Pancreas (tissue), 10 donors: Measurements from ENCODE around the gene LYSMD3. TPM values are rescaled to one million over a fixed set of nuclear protein-coding genes. Genes with fewer than 3 reads are reported as not detected.

Experiments used
- ATAC-seq, 4 donors: fragments of 200-7000 bp; cut with Tn5 transposase; one replicate each; pipeline versions ENCODE4 v1.8.0 to v1.9.1; 2020; ENCODE audit warnings: mild to moderate bottlenecking in 4 of 4, moderate library complexity in 4 of 4
- DNase-seq, 6 donors: peaks; one replicate each; pipeline ENCODE4 v3.0.0-alpha.2; 2020
- FAIRE-seq: peaks from 2 replicates; lab custom pipeline; 2012; peaks lifted over from hg19 to GRCh38; lab: Jason Lieb, UNC
- H3K27ac ChIP-seq, 4 donors: fragments of 200-600 bp; sonication (generic); 1 replicate in 3 of 4; 2 replicates in 1 of 4; pipeline versions ENCODE4 v1.5.0 to v1.8.0; 2020
- H3K27me3 ChIP-seq, 4 donors: fragments of 200-600 bp; one replicate each; pipeline ENCODE4 v1.8.0; 2021
- H3K36me3 ChIP-seq, 3 donors: fragments of 200-600 bp; sonication (generic) in 1 of 3; one replicate each; pipeline versions ENCODE4 v1.5.0 to v1.8.0; 2020 to 2021
- H3K4me1 ChIP-seq, 3 donors: fragments of 200-600 bp; one replicate each; pipeline ENCODE4 v1.8.0; 2021
- H3K4me3 ChIP-seq, 4 donors: fragments of 200-600 bp; sonication (generic) in 2 of 4; one replicate each; pipeline versions ENCODE4 v1.5.0 to v1.8.0; 2020 to 2021
- H3K9me3 ChIP-seq, 4 donors: fragments of 200-600 bp; one replicate each; pipeline ENCODE4 v1.8.0; 2021
- WGBS, 2 donors: extraction: QIAGEN DNeasy Blood & Tissue Kit; methylation state at CpG; one replicate each; pipeline ENCODE4 v1.1.7; 2013; 5-methylcytosine and 5-hydroxymethylcytosine counted together
- intact Hi-C, 3 donors: fragments of 100-400 bp; cut with DNase I; formaldehyde crosslinking; loops; one replicate each; pipeline versions ENCODE4 v1.11.1 to v1.14.2; 2022
- polyA plus RNA-seq, 2 donors: library from polyadenylated mRNA; stranded (reverse); fragments of 200-250 nt; gene quantifications; one replicate each; pipeline ENCODE4 v1.2.3, GENCODE V29; 2013
- total RNA-seq, 6 donors: library from RNA; stranded (reverse); fragmentation: NEBNext Ultra II Directional in 4 of 6; extraction: Animal tissue kit (Norgen Biotek cat#: 25700) in 4 of 6; gene quantifications; one replicate each; pipeline versions ENCODE4 v1.2.1 to v1.2.4, GENCODE V29; 2021 to 2023
- TF ChIP-seq, protein P1 (sequence below), 4 donors: fragments of 200-600 bp; sonication (generic) in 3 of 4; IDR thresholded peaks; one replicate each; pipeline versions ENCODE4 v1.5.0 to v1.8.0; 2021; ENCODE audit warnings: antibody characterized with exemption in 4 of 4
- donor health status: healthy with polysubstance abuse.
- donor health status: DM: no; HTN: no; CAD: no; lungs with moderate emphysema.
- donor health status: DM: no; HTN: no; CAD: no.
- donor health status: control.
- donor health status: control.
- donor health status: Bipolar disorder and iron deficiency.
- donor health status: DM: yes; HTN: yes; CAD: no.
- donor health status: DM: no; HTN: no; CAD: no.
- donor health status: DM: no; HTN: no; CAD: no.
- donor health status: DM: yes; HTN: yes; CAD: no.

Gene LYSMD3
- total and polyA plus RNA-seq, 8 donors, result 2.5 to 11.7 (median 7.2) TPM

DNA sequence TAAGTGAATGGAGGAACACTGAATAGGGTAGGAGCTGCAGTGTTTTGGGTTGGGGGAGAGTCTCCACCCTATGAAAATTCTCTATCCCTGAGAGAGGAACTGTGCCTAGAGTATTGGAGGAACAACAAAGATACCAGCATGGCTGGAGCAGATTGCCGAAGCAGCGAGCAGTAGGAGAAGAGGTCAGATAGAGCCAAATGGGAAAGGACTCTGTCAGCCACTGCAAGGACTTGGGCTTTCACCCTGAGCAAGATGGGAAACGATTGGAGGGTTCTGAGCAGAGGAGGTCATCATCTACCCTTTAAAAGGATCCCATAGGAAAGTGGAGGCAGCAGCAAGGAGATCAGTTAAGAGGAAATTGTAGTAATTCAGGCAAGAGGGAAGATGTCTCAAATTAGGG, 4.4 kb upstream of the LYSMD3 start:
- Histone ChIP-seq H3K9me3 (no peaks in the 10 kb centered on the region), H3K27me3 (no peaks in the 10 kb centered on the region), H3K27ac (no peak overlapping the region), H3K4me1 (peaks cover 4 to 6% (median 4%) of the 10 kb centered on the region in 3 donors), H3K36me3 (no peaks in the 10 kb centered on the region), H3K4me3 (no peak overlapping the region)
- TF ChIP-seq, protein P1, sequence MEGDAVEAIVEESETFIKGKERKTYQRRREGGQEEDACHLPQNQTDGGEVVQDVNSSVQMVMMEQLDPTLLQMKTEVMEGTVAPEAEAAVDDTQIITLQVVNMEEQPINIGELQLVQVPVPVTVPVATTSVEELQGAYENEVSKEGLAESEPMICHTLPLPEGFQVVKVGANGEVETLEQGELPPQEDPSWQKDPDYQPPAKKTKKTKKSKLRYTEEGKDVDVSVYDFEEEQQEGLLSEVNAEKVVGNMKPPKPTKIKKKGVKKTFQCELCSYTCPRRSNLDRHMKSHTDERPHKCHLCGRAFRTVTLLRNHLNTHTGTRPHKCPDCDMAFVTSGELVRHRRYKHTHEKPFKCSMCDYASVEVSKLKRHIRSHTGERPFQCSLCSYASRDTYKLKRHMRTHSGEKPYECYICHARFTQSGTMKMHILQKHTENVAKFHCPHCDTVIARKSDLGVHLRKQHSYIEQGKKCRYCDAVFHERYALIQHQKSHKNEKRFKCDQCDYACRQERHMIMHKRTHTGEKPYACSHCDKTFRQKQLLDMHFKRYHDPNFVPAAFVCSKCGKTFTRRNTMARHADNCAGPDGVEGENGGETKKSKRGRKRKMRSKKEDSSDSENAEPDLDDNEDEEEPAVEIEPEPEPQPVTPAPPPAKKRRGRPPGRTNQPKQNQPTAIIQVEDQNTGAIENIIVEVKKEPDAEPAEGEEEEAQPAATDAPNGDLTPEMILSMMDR (IDR thresholded peaks at IDR 0.05), result no peak
- FAIRE-seq, result no peak
- WGBS, 2 donors, result 59 to 64% methylated on average over 3 of the region's 3 CpGs
- DNase-seq, result no peak
- intact Hi-C loops, result loop anchor here in 1 of 3 donors (10.0 kb wide), 1 partner anchor 99 kb away; no protein-coding TSS in a partner anchor
- no peak for ATAC-seq

DNA sequence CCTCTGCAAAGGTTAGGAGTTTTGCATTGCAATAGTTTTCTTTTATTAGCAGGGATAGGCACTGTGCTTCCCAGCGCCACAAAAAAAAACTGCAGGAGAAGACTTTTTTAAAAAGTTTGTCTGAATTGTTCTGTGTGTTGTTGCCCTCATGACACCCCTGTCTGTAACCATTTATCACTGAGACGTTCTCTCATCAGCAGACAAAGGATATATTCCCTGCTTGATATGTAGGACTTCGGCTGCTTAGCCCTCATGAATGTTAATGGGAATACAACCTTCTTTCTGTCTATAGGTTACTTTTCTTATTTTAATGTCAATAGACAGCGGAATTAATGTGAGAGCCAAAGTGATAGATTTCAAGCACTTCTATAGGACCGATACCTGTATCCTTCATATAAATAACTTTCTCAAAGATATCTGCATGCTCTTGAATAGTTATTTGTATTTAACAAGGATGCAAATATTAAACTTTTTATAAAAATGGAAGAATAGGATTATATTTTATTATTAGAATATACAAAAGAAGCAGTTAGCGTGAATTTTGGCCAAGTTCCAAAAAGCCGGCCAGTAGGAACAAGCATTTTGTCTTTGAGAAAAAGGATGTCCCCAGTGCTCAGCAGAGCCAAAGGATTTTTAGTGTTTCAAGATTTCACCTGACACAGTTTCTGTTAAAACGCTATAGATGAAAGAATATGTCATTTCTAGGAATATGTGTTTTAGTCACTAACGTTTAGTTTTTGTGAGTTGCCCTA, 1.5 kb upstream of the LYSMD3 start:
- 33 to 38% methylated on average over 9 of the region's 9 CpGs for WGBS, 2 donors
- no peaks in the 10 kb centered on the region for H3K36me3 ChIP-seq
- peaks cover 8 to 27% (median 17%) of the 10 kb centered on the region in 3 donors for H3K4me1 ChIP-seq
- no peak for ATAC-seq
- TF ChIP-seq, protein P1 (IDR thresholded peaks at IDR 0.05), result no peak
- H3K4me3 ChIP-seq, result peak overlapping the region in 1 of 4 donors; percentile 75
- intact Hi-C loops, result loop anchor here in 1 of 3 donors (10.0 kb wide), 1 partner anchor 96 kb away; no protein-coding TSS in a partner anchor
- no peaks in the 10 kb centered on the region for H3K9me3 ChIP-seq
- H3K27ac ChIP-seq, result peak overlapping the region in 1 of 4 donors; percentile 72
- no peak for FAIRE-seq
- no peak for DNase-seq
- H3K27me3 ChIP-seq, result no peaks in the 10 kb centered on the region

DNA sequence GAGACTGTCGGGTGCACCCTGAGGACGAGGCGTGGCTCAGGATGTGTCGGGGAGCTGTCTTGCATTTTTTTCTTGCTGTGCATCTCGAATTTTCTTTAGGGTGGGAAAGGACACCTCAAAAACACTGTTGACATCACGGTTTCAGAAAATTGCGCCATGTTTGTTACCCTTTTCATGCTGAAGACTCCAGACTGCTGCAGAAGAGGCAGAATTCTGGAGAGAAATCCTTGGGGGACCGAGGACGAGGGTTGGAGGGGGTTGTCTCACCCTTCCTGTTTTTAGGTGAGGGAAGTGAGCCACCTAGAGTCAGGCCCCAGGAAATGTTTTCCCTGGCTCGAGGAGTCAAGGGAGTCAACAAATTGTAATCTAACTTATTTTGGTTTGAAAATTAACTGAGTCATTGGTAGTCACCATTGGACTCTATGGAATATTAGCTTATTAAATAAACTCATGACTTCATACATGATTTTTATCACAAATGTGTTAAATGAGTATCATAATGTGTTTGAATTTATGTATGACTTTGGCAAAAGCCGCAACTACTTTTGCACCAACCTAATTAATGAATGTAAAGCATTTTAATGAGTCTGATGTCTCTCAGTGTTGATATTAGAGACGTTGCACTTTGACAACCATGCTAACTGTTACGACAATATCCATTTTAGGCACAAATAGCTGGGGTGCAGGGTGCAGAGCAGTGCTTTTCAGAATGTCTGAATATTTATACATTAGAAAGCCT, 724 bp upstream of the LYSMD3 start:
- Histone ChIP-seq H3K36me3 (no peaks in the 10 kb centered on the region), H3K27me3 (no peaks in the 10 kb centered on the region), H3K27ac (peak overlapping the region; percentile 70 to 94 (median 78)), H3K4me1 (peaks cover 9 to 29% (median 17%) of the 10 kb centered on the region in 3 donors), H3K9me3 (no peaks in the 10 kb centered on the region), H3K4me3 (peak overlapping the region; percentile 74 to 86 (median 79))
- FAIRE-seq (no peak), DNase-seq (peak in 4 of 6 donors; percentile 62 to 79 (median 74)), ATAC-seq (peak; percentile 73 to 86 (median 80))
- WGBS, 2 donors, result 1 to 2% methylated on average over 13 of the region's 13 CpGs
- TF ChIP-seq, protein P1 (IDR thresholded peaks at IDR 0.05), result peak in 3 of 4 donors; percentile 43 to 58 (median 46)
- intact Hi-C loops, result loop anchor here in 2 of 3 donors (10.0 kb wide), 2 partner anchors 55 to 95 kb away; partner anchors contain the start of genes MBLAC2 (in 1 of the 2) and POLR3G (in 1 of the 2)

DNA sequence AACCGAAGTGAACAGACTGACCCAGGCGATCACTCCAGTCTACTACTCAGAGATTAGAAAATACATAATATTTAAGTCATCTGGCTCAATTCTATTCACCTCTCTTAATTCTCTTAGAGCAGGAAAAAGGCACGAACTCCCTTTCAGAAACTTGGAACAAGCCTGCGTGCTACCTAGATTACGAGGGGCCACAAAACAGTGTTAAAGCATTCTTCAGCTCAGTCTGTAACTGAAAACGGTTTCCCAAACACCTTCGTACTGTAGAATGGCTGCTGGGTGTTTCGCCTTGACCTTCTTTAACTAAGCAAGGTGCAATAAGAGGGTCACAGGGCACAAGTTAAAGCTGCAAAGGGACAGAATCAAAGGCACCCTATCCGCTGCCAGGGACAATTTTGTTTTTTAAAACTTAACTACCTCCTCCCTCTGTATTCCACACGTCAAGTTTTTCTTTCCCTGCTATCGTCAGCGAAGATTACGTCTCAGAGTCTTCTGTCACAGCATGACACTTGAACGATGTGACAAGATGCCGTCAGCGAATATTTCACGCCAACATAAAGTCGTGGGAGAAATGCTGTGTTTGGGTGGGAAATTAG, 687 bp downstream of the LYSMD3 start:
- H3K9me3 ChIP-seq, result no peaks in the 10 kb centered on the region
- TF ChIP-seq, protein P1 (IDR thresholded peaks at IDR 0.05), result no peak
- peak overlapping the region; percentile 75 to 89 (median 84) for H3K4me3 ChIP-seq
- intact Hi-C loops, result loop anchor here in 1 of 3 donors (10.0 kb wide), 1 partner anchor 54 kb away; the partner anchor contains the start of genes MBLAC2 and POLR3G
- H3K36me3 ChIP-seq, result peaks cover 0 to 8% (median 7%) of the 10 kb centered on the region in 3 donors
- peaks cover 9 to 29% (median 17%) of the 10 kb centered on the region in 3 donors for H3K4me1 ChIP-seq
- ATAC-seq (peak in 2 of 4 donors; percentile 7 to 14), FAIRE-seq (no peak), DNase-seq (no peak)
- H3K27ac ChIP-seq, result peak overlapping the region; percentile 78 to 94 (median 82)
- 1% methylated on average over 18 of the region's 18 CpGs for WGBS, 2 donors
- H3K27me3 ChIP-seq, result no peaks in the 10 kb centered on the region
